HG03354 (cell line): ENCODE measurements around the gene ABAT.
"Not testable (repeated sequence)": the region's sequence is repeated elsewhere in the genome, so short reads cannot be mapped to it uniquely, and the experiment has no call there.

Experiments
- ATAC-seq: cut with Tn5 transposase; IDR thresholded peaks from one replicate; pipeline ENCODE4 v1.9.1; 2021; ENCODE audit warnings: mild to moderate bottlenecking; ENCODE audit not compliant: unreplicated experiment, poor library complexity, severe bottlenecking

Gene ABAT

DNA sequence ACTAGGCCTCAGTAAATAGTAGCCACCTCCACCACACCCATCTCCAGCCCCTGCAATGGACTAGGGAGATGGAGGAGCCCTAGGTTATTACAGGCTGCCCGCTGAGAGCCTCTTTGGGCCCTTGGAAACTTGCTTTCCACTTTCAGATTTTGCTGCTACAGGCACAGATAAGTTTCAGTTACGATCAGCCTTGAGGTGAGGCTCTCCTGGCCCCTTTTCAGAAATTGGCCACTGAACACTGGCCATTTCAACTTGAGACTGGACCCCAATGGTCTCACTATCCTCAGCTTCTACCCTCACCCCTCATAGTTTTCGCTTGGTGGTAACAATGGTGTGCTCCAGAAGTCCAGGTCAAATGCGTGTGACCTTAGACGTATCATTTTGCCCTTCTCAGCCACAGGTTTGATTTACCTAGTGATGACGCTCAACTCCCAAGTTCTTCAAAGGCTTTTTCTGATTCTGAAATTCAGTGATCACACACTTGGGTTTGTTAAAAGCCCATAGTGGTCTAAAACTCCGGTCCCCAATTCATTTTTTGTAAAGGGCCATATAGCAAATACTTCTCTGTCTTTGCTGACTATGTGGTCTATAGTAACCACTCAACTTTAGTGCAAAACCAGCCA lies 124.2 kb downstream of the ABAT start:
- no peak for ATAC-seq

DNA sequence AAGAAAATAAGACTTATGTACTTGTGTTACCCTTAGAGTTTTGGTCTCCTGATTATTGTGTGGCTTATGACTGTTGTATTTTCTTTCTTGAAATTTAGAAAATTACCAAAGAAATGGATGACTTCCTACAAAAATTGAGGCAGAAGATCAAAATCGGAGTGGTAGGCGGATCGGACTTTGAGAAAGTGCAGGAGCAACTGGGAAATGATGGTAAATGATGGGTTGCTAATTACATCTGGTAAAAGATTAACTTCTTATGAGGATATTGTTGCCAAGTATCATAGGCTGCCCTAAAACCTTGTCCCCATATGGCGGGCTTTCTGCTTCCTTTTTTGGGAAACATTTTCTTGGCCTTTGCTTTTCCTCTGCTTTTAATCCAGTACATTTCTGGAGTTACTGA lies 127.3 kb downstream of the ABAT start:
- no peak for ATAC-seq

DNA sequence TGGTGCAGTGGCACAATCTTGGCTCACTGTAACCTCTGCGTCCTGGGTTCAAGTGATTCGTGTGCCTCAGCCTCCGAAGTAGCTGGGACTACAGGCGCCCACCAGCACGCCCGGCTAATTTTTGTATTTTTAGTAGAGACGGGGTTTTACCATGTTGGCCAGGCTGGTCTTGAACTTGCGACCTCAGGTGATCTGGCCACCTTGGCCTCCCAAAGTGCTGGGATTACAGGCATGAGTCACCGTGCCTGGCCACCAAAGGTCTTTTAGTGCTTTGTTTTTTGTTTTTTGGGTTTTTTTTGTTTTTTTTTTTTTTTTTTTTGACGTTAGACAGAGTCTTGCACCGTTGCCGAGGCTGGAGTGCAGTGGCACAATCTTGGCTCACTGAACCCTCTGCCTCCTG lies 129.3 kb downstream of the ABAT start:
- not testable (repeated sequence) for ATAC-seq

DNA sequence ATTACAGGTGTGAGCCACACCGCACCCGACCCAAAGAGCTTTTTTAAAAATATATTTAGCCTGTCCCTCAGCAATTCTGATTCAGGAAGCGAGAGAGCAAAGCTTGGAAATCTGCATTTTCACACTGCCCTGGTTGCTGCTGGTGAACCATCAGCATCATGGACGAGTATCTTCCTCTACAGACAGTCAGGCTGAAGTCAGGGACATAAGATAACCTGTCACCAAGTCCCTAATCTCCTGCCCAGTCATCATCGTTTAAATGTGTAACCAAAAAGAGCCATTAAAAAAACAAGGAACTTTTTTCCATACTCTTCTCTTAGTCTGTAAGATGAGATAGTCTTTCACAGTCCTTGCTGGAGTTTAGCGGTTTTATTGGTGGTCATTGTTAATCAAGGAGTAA lies 129.9 kb downstream of the ABAT start:
- ATAC-seq = no peak

DNA sequence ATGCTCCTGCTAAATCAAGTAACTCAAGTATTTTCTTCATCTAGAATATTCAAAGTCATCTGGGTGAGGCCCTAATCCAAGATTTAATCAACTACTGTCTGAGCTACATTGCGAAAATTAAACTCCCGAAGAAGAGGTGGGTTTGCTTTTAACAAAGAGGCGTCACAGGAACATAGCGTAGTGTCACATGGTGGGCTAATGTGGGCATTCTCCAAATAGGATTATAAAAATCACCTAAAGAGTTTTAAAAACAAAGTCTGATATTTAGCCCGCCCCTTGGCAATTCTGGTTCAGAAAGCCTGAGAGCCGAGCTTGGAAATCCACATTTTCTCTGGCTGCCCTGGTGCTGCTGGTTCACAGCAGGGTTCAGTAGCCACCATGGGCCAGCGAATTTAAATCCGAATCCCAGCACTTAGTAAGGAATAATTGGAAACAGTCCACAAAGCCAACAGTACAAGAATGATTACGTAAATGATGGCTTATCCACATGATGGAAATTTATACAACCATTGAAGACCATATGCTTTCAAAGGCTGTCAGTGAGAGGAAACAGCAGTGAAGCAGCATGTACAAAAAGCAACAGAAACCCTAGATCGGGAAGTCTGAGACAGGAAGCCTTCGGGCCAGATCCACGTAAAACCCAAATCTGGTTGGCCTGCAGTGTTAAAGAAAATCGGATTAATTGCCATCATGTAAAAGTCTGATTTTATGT lies 132.0 kb downstream of the ABAT start:
- no peak for ATAC-seq

DNA sequence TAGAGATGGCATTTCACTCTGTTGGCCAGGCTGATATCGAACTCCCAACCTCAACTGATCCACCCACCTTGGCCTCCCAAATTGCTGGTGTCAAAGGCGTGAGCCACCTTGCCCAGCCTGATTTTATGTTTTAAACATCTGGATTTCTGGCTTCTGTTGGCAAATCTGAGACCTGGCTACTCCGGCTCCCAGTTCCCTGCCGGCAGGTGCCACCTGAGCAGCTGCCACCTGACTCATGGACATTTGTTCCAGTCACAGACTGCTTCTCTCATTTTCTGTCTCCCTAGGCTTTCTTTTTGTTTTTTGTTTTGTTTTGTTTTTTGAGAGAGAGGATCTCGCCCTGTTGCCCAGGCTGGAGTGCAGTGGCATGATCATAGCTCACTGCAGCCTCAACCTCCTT lies 132.8 kb downstream of the ABAT start:
- no peak for ATAC-seq

DNA sequence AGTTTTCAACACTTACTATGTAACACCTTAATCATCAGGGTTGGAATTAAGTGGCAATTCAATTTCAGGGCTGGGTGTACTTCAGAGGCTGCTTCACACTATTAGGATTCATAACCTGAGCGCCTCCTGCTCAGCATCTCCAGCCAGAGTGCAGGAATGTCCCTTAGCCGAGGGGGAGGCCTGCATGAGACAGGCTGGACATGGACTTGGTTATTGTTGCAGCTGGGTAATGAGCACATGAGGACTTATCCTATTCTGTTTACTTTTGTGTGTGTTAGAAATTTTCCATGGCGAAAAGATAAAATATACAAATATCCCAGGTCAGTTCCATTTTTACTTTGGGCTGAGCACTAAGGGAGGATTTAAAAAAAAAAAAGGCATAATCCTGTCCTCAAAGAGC lies 133.6 kb downstream of the ABAT start:
- no peak for ATAC-seq

DNA sequence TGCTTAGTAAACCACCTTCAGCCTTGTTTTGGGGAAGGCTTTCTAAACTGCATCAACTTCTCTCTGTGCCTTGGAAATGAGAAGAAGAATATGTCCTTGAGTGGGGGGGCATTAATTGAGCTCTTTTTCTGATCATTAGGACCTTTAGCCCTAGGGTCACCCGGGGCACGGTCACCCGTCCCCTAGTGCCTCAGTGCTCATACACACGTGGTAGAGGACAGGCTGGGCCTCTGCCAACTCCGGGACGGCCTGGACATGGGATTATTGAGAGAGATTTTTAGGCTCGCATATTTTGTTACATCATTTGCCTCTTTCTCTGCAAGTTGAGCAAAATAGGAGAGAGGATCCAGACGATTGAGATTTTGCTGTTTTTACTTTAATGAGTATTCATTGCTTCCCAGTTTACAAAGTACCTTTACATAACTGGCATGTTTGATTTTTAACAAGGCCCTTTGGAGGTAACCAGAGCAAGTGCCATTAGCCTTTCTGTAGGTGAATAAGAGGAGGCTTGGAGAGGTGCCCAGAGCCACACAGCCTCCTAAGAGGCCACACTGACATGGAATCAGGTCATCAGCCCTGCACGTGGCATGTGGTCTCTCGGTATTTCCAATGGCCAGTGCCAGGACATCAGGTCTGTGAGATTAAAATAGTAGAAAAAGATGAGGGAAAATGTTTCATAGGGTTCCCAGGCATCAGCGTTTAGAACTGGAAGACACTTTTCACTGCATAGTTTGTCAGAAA lies 134.4 kb downstream of the ABAT start:
- ATAC-seq = no peak

DNA sequence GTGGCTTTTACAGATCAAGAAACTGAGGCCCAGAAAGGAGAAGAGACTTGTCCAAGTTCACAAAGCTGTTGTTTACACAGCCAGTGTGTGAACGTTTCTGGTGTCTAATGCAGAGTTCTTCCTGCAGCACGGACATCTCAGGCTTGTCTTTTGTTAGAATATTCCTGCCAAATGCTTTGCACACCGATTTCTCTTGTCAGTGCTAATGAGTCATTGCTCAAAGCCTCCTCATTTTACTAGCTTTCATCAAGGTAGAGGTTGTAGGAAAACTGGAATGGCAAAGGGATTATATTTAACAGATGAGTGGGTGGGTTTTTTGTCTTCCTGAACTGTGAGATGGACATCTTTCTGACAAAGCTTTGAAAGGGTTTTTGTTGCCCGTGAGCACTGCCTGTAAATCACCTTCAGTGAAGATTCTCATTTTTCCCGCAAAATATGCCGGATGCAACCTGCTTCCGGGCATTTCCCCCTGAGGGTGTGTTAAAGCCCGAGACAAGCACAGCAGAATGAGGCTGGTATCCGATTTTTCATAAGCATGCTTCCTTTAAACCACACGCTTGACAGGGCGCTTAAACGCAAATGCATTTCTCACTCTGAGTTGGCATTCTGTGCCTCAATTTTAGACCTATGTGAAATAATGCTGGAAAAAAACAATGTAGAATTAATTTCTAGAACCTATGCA lies 137.9 kb downstream of the ABAT start:
- no peak for ATAC-seq

DNA sequence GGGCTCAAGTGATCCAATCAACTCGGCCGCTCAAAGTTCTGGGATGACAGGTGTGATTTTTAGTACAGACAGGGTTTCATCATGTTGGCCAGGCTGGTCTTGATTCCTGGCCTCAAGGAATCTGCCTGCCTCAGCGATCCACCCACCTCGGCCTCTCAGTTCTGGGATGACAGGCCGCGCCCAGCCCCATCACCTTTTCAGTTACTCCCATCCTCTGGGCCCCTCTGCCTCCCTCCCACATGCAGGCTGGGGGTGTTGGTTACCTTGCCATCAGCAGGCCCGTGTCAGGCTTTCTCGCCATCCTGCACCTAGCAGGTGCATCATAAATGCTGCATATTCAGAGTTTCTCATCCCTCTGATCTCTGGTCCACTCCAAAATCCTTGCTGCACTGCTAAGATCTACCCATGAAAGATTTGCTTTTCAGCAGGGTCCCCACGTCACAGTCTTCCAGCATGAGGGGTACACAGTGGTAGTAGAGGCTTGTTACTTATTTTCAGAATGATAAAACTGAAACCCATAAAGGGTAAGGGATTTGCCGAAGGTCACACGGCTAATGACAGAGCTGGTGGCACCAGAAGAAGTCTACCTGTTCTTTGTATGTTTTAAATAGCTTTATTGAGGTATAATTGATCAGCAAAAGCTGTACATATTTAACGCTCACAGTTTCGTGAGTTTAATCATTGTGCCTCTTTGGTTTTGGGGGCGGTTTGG lies 139.8 kb downstream of the ABAT start:
- ATAC-seq = no peak

DNA sequence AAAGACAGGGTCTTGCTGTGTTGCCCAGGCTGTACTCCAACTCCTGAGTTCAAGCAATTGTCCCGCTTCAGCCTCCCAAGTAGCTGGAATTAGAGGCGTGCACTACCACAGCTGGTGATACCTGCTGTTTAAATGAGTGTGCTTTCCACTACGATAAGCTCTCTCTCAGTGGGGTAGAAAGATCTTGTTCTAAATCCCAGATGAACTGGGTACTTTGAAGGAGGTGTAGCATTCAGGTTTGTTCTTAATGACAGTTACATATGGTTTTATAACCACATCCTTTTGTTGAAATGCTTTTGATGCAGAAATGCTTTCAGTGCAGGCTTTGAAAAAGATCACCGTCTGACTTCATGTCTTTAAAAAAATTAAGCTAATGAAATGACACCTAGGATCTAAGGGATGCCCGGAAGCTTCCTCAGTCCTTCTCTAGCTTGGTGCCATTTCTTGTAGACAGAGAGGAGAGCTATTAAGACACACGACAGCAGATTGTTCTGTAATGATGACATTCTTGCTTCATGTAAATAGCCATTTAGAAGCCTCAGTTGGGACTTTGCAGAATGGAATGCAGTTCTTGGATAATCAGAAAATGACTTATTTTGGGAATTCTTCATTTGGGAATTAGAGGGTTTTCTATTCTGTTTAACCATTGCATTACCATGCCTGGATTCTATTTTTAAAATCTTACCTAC lies 142.7 kb downstream of the ABAT start:
- no peak for ATAC-seq

DNA sequence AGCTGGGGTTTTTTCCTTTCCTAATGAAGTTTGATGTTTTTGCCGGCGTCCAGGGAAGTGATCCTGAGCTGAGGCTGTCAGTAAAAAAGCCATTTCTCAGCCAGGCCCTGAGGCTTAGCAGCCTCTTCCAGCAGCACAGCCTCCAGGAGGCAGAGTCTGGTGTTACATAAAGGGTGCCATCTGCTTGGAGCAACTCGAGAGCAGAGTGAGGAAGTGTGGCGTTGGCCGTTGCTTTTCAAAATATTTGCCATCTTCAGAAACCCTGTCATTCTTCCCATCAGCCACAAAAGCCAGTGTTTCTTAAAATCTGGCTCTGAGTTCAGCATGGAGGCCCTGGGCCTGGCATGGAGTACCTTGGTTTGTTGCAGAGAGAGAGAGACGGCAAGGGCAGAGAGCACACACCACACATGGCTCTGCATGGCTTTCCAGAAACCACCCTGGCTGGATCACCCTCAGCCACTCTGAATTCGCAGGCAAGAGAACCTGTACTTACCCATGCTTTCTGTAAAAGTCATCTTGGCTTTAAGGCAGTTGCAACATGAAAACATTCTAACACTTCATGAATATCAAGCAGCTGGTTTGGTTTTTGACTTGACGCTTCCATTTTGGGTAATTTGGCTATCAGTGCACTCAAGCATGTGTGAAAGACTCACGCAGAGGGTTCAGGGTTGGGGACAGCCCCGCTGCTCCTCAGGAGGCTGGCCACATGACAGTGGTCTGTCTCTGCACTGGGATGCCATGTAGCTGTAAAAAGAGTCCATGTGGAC lies 144.3 kb downstream of the ABAT start:
- peak; percentile 69 for ATAC-seq

DNA sequence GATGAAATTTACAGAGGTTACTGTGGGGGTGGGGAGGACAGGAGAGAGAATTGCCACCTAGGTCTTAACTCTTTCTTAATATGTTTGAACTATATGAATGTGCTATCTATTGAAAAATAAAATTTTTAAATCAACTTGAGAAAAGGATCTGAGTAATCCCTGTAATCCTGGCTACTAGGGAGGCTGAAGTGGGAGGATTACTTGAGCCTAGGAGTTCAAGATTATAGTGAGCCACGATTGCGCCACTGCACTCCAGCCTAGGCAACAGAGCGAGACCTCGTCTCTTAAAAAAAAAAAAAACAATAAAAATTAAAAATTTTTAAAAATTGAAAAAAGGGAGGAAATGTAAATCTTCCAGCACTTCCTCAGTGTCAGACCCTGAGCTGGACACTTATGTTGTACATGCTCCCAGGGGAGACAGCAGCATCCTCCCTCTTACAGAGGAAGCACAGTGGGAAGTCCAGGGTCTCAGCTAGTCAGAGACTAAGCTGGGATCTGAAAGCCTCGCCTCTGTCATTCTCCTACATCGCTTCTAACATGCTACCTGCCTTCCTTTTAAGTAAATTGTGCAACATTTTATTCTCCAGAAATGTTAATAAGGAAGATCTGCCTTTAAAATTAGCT lies 145.1 kb downstream of the ABAT start:
- no peak for ATAC-seq

DNA sequence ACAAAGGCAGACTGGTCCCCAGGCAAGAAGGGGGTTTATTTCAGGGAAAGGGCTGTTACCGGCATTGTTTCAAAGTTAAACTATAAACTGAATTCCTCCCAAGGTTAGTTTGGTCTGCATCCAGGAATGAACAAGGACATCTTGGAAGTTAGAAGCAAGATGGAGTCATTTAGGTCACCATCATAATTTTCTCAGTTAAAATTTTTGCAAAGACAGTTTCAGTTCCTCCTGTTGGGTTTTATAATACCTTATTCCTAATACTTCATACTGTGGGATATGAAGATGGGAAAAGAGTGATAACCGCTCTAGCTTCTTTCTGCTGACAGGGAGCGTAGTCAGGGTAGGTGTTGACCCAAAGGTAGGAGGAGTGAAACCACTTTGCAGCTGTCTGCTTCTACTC lies 148.0 kb downstream of the ABAT start:
- ATAC-seq = no peak

DNA sequence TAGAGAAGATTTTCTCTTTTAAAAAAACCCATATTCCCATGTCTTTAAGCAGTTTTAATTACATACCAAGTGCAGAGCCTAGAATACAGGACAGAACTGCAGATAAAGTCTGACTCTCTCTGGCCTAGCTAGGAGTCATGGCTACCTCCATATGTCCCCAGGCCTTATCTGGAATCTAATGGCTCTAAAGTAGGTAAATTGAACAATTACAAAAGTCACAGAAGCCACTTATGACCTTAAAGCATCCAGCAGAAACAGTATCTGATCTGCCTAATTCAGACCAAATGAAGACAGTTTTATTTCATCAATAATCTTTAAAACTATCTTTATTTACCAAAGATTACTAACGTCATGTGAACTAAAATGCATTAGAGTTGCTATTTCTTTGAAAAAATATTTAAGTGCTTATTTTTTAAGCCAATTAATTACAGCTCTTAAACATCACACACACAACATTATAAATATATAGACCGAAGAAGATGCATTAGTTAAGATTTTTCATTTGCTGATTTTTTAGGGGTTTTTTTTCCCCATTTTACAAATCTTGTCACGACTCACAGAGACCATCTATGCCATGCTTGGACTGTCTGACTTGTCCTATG lies 152.0 kb downstream of the ABAT start:
- ATAC-seq = no peak

DNA sequence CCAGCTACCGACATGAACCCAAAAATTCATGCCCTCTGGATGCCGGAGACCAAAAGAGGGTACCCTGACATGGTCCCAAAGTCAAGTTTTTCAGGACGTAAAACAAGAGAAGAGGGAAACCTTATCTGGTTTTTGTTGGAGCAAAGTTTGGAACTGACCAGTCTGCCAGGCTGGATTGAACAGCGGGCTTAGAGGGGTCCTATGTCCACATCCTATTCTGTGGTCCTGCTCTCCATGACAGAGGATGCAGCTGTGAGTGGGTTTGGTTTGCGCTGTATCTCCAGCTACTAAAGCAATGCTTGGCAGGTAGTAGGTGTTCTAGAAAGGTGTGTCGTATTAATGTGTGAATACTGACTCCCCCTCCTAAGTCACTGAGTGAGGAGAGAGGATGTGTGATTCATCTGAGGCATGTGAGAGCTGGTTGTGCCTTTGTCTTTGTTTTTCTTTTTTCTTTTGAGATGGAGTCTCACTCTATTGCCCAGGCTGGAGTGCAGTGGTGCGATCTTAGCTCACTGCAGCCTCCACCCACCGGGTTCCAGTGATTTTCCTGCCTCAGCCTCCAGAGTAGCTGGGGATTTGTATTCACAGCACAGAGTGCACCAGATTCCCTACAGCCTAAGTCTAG lies 154.2 kb downstream of the ABAT start:
- no peak for ATAC-seq

DNA sequence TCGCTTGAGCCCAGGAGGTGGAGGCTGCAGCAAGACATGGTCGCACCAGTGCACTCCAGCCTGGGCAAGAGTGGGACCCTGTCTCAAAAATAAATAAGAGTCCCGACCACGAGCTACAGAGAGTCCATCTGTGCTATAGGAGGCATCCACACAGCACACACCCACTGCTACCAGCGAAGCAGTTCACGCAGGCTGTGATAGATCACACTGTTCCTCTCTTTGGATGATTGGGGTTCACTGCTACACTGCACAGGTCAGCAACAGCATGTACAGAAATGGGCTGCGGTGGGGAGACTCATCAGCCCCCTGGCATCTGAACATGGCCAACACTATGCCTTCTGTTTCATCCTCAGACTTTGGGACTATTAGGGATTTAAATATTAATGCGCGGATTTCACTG lies 157.0 kb downstream of the ABAT start:
- ATAC-seq = no peak
